Neural cell (in vitro differentiated cells): ENCODE data around the gene MYPN. TPM values are rescaled to one million over a fixed set of nuclear protein-coding genes. Genes with fewer than 3 reads are reported as not detected.

Source experiments
- H2AFZ ChIP-seq: fragments of 200-600, 300-800 bp; sonication (generic), shearing (Covaris generic); 2 replicates; pipeline ENCODE4 v1.6.0; 2014; ENCODE audit warnings: low read depth, mild to moderate bottlenecking, antibody characterized with exemption, low read length, moderate library complexity
- H3F3A ChIP-seq: fragments of 200-600 bp; shearing (Covaris generic); 2 replicates; pipeline ENCODE4 v1.6.1; 2016; ENCODE audit warnings: mild to moderate bottlenecking, moderate library complexity, mixed read lengths, antibody characterized with exemption, low read length; ENCODE audit not compliant: insufficient read depth, poor library complexity, severe bottlenecking
- H3K27ac ChIP-seq: fragments of 200-600, 300-800 bp; sonication (generic), shearing (Covaris generic); 2 replicates; pipeline ENCODE4 v1.5.1; 2014; ENCODE audit warnings: mild to moderate bottlenecking, low read length, moderate library complexity
- H3K27me3 ChIP-seq: fragments of 300-800, 200-600 bp; sonication (generic), shearing (Covaris generic); 2 replicates; pipeline ENCODE4 v1.6.0; 2014; ENCODE audit warnings: mild to moderate bottlenecking, low read depth, low read length, moderate library complexity; ENCODE audit not compliant: insufficient read depth
- H3K36me3 ChIP-seq: fragments of 300-800, 200-600 bp; sonication (generic), shearing (Covaris generic); 2 replicates; pipeline ENCODE4 v1.5.1; 2014; ENCODE audit warnings: mild to moderate bottlenecking, antibody characterized with exemption, low read length, moderate library complexity; ENCODE audit not compliant: insufficient read depth
- H3K4me2 ChIP-seq: fragments of 300-800, 200-600 bp; sonication (generic), shearing (Covaris generic); 2 replicates; pipeline ENCODE4 v1.6.0; 2014; ENCODE audit warnings: mild to moderate bottlenecking, low read length
- H3K4me3 ChIP-seq: fragments of 300-800, 200-600 bp; sonication (generic), shearing (Covaris generic); 2 replicates; pipeline ENCODE4 v1.5.1; 2014; ENCODE audit warnings: mild to moderate bottlenecking, low read length, moderate library complexity
- H3K79me2 ChIP-seq: fragments of 200-600 bp; shearing (Covaris generic); replicated peaks from 2 replicates; pipeline ENCODE4 v1.6.0; 2014; ENCODE audit warnings: mild to moderate bottlenecking, low read length, moderate library complexity; ENCODE audit not compliant: insufficient read depth
- H3K9ac ChIP-seq: fragments of 300-800, 200-600 bp; sonication (generic), shearing (Covaris generic); 2 replicates; pipeline ENCODE4 v1.6.1; 2016; ENCODE audit warnings: mild to moderate bottlenecking, low read length, mixed read lengths
- H3K9me2 ChIP-seq: fragments of 200-600 bp; shearing (Covaris generic); 2 replicates; pipeline ENCODE4 v1.6.1; 2016; ENCODE audit warnings: mild to moderate bottlenecking, low read length, mixed read lengths; ENCODE audit not compliant: insufficient read depth
- H3K9me3 ChIP-seq: fragments of 200-600, 300-800 bp; sonication (generic), shearing (Covaris generic); 2 replicates; pipeline ENCODE4 v1.6.1; 2016; ENCODE audit warnings: mild to moderate bottlenecking, mixed run types, low read length, moderate library complexity, mixed read lengths
- H4K20me1 ChIP-seq: fragments of 200-600 bp; shearing (Covaris generic); 2 replicates; pipeline ENCODE4 v1.6.1; 2016; ENCODE audit warnings: mild to moderate bottlenecking, mixed run types; ENCODE audit not compliant: insufficient read depth
- CTCF ChIP-seq: fragments of 450-650 bp; IDR thresholded peaks from 2 replicates; pipeline ENCODE4 v1.5.1; 2014; ENCODE audit warnings: antibody characterized with exemption, mild to moderate bottlenecking, moderate library complexity; ENCODE audit not compliant: poor library complexity, severe bottlenecking
- EP300 ChIP-seq: fragments of 450-650 bp; conservative IDR thresholded peaks from 2 replicates; pipeline ENCODE4 v1.6.1; 2014; ENCODE audit warnings: antibody characterized with exemption, mild to moderate bottlenecking, moderate library complexity; ENCODE audit not compliant: poor library complexity, severe bottlenecking
- EZH2 ChIP-seq: fragments of 200-600, 300-800 bp; shearing (Covaris generic), sonication (generic); IDR thresholded peaks from 2 replicates; pipeline ENCODE4 v1.6.1; 2014; ENCODE audit warnings: antibody characterized with exemption, low read length, borderline replicate concordance, mild to moderate bottlenecking; ENCODE audit not compliant: insufficient read depth, poor library complexity, severe bottlenecking
- MXI1 ChIP-seq: fragments of 450-650 bp; conservative IDR thresholded peaks from 2 replicates; pipeline ENCODE4 v1.6.1; 2014; ENCODE audit warnings: antibody characterized with exemption, mild to moderate bottlenecking; ENCODE audit not compliant: poor library complexity, severe bottlenecking
- POLR2AphosphoS5 ChIP-seq: IDR thresholded peaks from 2 replicates; pipeline ENCODE4 v1.6.1; 2012
- RAD21 ChIP-seq: fragments of 450-650 bp; conservative IDR thresholded peaks from 2 replicates; pipeline ENCODE4 v1.6.1; 2014; ENCODE audit warnings: antibody characterized with exemption, mild to moderate bottlenecking, moderate library complexity
- REST ChIP-seq: IDR thresholded peaks from 2 replicates; pipeline ENCODE4 v1.6.1; 2012; ENCODE audit warnings: borderline replicate concordance
- SMC3 ChIP-seq: fragments of 450-650 bp; conservative IDR thresholded peaks from 2 replicates; pipeline ENCODE4 v1.6.1; 2014; ENCODE audit warnings: antibody characterized with exemption, mild to moderate bottlenecking, moderate library complexity; ENCODE audit not compliant: poor library complexity
- TAF1 ChIP-seq: IDR thresholded peaks from 2 replicates; pipeline ENCODE4 v1.6.1; 2012; ENCODE audit warnings: low read depth
- polyA plus RNA-seq: library from polyadenylated mRNA; depleted of rRNA; stranded (reverse); fragments of >200 nt; gene quantifications from 2 replicates; pipeline ENCODE4 v1.2.3, GENCODE V29; 2014

MYPN gene
- polyA plus RNA-seq, 1 donor from 2014 or later: not detected

- no peaks in the 10 kb centered on the region for H3F3A ChIP-seq
- no peak overlapping the region for H3K4me3 ChIP-seq
- no peak overlapping the region for H3K4me2 ChIP-seq
- no peak overlapping the region for H2AFZ ChIP-seq
- H3K27ac ChIP-seq: no peak overlapping the region
- no peaks in the 10 kb centered on the region for H3K79me2 ChIP-seq
- H3K9me3 ChIP-seq: no peaks in the 10 kb centered on the region
- TF ChIP-seq EZH2 (no peak), MXI1 (no peak), SMC3 (no peak), RAD21 (no peak), REST (no peak), POLR2AphosphoS5 (no peak), EP300 (no peak), TAF1 (no peak), CTCF (no peak)
- no peaks in the 10 kb centered on the region for H3K36me3 ChIP-seq
- no peaks in the 10 kb centered on the region for H3K9me2 ChIP-seq
- H3K27me3 ChIP-seq: no peaks in the 10 kb centered on the region
- no peaks in the 10 kb centered on the region for H4K20me1 ChIP-seq
- no peak overlapping the region for H3K9ac ChIP-seq
These were observed 44.9 kb downstream of the MYPN start for GRCh38 chr10:68154211-68154497.

- H3K9me2 ChIP-seq: no peaks in the 10 kb centered on the region
- H3K36me3 ChIP-seq: no peaks in the 10 kb centered on the region
- H3F3A ChIP-seq: no peaks in the 10 kb centered on the region
- TF ChIP-seq EP300 (no peak), EZH2 (no peak), SMC3 (no peak), CTCF (no peak), TAF1 (no peak), MXI1 (no peak), RAD21 (no peak)
- H2AFZ ChIP-seq: no peak overlapping the region
- H3K27ac ChIP-seq: no peak overlapping the region
- H3K4me2 ChIP-seq: no peak overlapping the region
- H3K4me3 ChIP-seq: no peak overlapping the region
- H3K9ac ChIP-seq: no peak overlapping the region
- H3K9me3 ChIP-seq: no peaks in the 10 kb centered on the region
- H3K79me2 ChIP-seq: no peaks in the 10 kb centered on the region
- no peaks in the 10 kb centered on the region for H4K20me1 ChIP-seq
- no peaks in the 10 kb centered on the region for H3K27me3 ChIP-seq
These were observed 46.4 kb downstream of the MYPN start for GRCh38 chr10:68155615-68156210.
